K562 (cell line): ENCODE measurements around the gene ZNF284. TPM values are rescaled to one million over a fixed set of nuclear protein-coding genes. Genes with fewer than 3 reads are reported as not detected.

Experiments used
- ASH1L ChIP-seq: fragments of 450-650 bp; IDR thresholded peaks from 2 replicates; pipeline ENCODE4 v1.6.1; 2018; ENCODE audit warnings: borderline replicate concordance, mild to moderate bottlenecking, low read depth; ENCODE audit not compliant: partially characterized antibody
- ELF1 ChIP-seq: fragments of 200-800 bp; sonication (Bioruptor generic); IDR thresholded peaks from 2 replicates; pipeline ENCODE4 v1.6.1; 2016; ENCODE audit warnings: missing genetic modification characterization, missing compliant biosample characterization
- FUS ChIP-seq: fragments of 200-400 bp; formaldehyde crosslinking; optimal IDR thresholded peaks from 2 replicates; pipeline ENCODE3; 2017; ENCODE audit warnings: low read depth, low read length
- HNRNPUL1 ChIP-seq: fragments of 200-400 bp; formaldehyde crosslinking; IDR thresholded peaks from 2 replicates; pipeline ENCODE4 v1.6.1; 2017; ENCODE audit warnings: low read length
- ILF3 ChIP-seq: fragments of 450-650 bp; IDR thresholded peaks from 2 replicates; pipeline ENCODE4 v1.6.1; 2018; ENCODE audit warnings: antibody characterized with exemption, mild to moderate bottlenecking, moderate library complexity, borderline replicate concordance
- LARP7 ChIP-seq: fragments of 450-650 bp; IDR thresholded peaks from 2 replicates; pipeline ENCODE4 v1.6.1; 2016
- MIER1 ChIP-seq: fragments of 450-650 bp; IDR thresholded peaks from 2 replicates; pipeline ENCODE4 v1.6.1; 2016; ENCODE audit warnings: antibody characterized with exemption, mild to moderate bottlenecking, low read depth
- MTA3 ChIP-seq: fragments of 450-650 bp; formaldehyde crosslinking; IDR thresholded peaks from 2 replicates; pipeline ENCODE4 v1.6.1; 2017; ENCODE audit warnings: mild to moderate bottlenecking, borderline replicate concordance
- WHSC1 ChIP-seq: IDR thresholded peaks from one replicate; pipeline ENCODE4 v1.6.1; 2012; ENCODE audit warnings: low read length, control low read depth, inconsistent platforms
- ZBTB1 ChIP-seq: sonication (generic); formaldehyde crosslinking; IDR thresholded peaks from 2 replicates; pipeline ENCODE4 v1.8.1; 2023; ENCODE audit warnings: missing genetic modification reagents, low read depth, mild to moderate bottlenecking, borderline replicate concordance
- ZNF407 ChIP-seq: fragments of 450-650 bp; IDR thresholded peaks from 2 replicates; pipeline ENCODE4 v1.6.1; 2016; ENCODE audit warnings: low read depth
- polyA plus RNA-seq, 8 experiments: library from polyadenylated mRNA; depleted of rRNA in 4 of 8; stranded (reverse) in 5 of 8; unstranded in 3 of 8; fragments of >200 nt; fragmentation: Nextera tagmentation in 2 of 8; fragmentation: Illumina TruSeq in 1 of 8; extraction: Ambion mirVana in 2 of 8; extraction: Trizol in 1 of 8; gene quantifications; 2 replicates each; pipeline versions ENCODE4 v1.2.1 to v1.2.3, GENCODE V29; 2011 to 2014; ENCODE audit warnings: inconsistent platforms in 1 of 8, missing spikeins in 1 of 8
- total RNA-seq, 7 experiments: library from RNA; depleted of rRNA in 6 of 7; stranded (reverse); fragments of >200 nt in 6 of 7; fragmentation: Illumina TruSeq in 2 of 7; extraction: Trizol in 2 of 7; gene quantifications; 2 replicates each; pipeline versions ENCODE4 v1.2.1 to v1.2.3, GENCODE V29; 2011 to 2021; ENCODE audit warnings: low replicate concordance in 1 of 7
- TF ChIP-seq, protein P1 (sequence below): sonication (generic); formaldehyde crosslinking; IDR thresholded peaks from 2 replicates; pipeline ENCODE4 v1.8.0; 2022; ENCODE audit warnings: mild to moderate bottlenecking, missing genetic modification reagents
- TF ChIP-seq, protein P2 (sequence below), 2 experiments: fragments of 450-650 bp; IDR thresholded peaks; 2 replicates each; pipeline ENCODE4 v1.6.1; 2018; ENCODE audit warnings: mild to moderate bottlenecking in 2 of 2, low read depth in 1 of 2; ENCODE audit not compliant: partially characterized antibody in 2 of 2

The ZNF284 gene
- total and polyA plus RNA-seq, 9 of the 15 experiments (the other 6 are each of a cell fraction or from before 2014, with no cell fraction given): 0.07 to 0.24 (median 0.20) TPM

- TF ChIP-seq, protein P1, sequence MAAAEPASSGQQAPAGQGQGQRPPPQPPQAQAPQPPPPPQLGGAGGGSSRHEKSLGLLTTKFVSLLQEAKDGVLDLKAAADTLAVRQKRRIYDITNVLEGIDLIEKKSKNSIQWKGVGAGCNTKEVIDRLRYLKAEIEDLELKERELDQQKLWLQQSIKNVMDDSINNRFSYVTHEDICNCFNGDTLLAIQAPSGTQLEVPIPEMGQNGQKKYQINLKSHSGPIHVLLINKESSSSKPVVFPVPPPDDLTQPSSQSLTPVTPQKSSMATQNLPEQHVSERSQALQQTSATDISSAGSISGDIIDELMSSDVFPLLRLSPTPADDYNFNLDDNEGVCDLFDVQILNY (CRISPR knock-in tag): no peak
- no peak for TF ChIP-seq WHSC1
- no peak for TF ChIP-seq ILF3
- TF ChIP-seq MIER1: no peak
- TF ChIP-seq MTA3: 0 out of 2 replicates have a peak, but pooled peaks have one; percentile 41
- no peak for TF ChIP-seq ZNF407
- peak; percentile 33 for TF ChIP-seq ASH1L
- TF ChIP-seq HNRNPUL1: no peak
- TF ChIP-seq LARP7: no peak
- TF ChIP-seq, protein P2, sequence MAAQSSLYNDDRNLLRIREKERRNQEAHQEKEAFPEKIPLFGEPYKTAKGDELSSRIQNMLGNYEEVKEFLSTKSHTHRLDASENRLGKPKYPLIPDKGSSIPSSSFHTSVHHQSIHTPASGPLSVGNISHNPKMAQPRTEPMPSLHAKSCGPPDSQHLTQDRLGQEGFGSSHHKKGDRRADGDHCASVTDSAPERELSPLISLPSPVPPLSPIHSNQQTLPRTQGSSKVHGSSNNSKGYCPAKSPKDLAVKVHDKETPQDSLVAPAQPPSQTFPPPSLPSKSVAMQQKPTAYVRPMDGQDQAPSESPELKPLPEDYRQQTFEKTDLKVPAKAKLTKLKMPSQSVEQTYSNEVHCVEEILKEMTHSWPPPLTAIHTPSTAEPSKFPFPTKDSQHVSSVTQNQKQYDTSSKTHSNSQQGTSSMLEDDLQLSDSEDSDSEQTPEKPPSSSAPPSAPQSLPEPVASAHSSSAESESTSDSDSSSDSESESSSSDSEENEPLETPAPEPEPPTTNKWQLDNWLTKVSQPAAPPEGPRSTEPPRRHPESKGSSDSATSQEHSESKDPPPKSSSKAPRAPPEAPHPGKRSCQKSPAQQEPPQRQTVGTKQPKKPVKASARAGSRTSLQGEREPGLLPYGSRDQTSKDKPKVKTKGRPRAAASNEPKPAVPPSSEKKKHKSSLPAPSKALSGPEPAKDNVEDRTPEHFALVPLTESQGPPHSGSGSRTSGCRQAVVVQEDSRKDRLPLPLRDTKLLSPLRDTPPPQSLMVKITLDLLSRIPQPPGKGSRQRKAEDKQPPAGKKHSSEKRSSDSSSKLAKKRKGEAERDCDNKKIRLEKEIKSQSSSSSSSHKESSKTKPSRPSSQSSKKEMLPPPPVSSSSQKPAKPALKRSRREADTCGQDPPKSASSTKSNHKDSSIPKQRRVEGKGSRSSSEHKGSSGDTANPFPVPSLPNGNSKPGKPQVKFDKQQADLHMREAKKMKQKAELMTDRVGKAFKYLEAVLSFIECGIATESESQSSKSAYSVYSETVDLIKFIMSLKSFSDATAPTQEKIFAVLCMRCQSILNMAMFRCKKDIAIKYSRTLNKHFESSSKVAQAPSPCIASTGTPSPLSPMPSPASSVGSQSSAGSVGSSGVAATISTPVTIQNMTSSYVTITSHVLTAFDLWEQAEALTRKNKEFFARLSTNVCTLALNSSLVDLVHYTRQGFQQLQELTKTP (IDR thresholded peaks at IDR 0.05; ENCODE audit: low read depth in 1 of 2, partially characterized antibody in 2 of 2): peak in 1 of 2 experiments; percentile 92
- peak; percentile 91 for TF ChIP-seq ELF1 (tag)
- TF ChIP-seq FUS: no peak
- no peak for TF ChIP-seq ZBTB1 (CRISPR knock-in tag)
Measured at GRCh38 chr19:44025217-44025936, 46.6 kb upstream of the ZNF284 start, which contains the start of gene ZNF222 (continued).
